Fibroblast of lung (primary cell): ENCODE measurements around the gene ZNF736. TPM values are rescaled to one million over a fixed set of nuclear protein-coding genes. Genes with fewer than 3 reads are reported as not detected.
A peak's percentile ranks its signal among the peaks of the same experiment; 100 is the strongest.

Experiments used
- DNase-seq, 2 donors: peaks; one replicate each; pipeline versions ENCODE4 v3.0.0 to v3.0.0-alpha.2; 2010; ENCODE audit warnings: low read depth in 2 of 2
- H2AFZ ChIP-seq: 2 replicates; pipeline ENCODE4 v1.5.1; 2012; ENCODE audit warnings: low read length, control low read depth, inconsistent platforms
- H3K27ac ChIP-seq: 2 replicates; pipeline ENCODE4 v1.5.1; 2011; ENCODE audit warnings: low read length, control low read depth; ENCODE audit not compliant: insufficient read depth
- H3K27me3 ChIP-seq: 2 replicates; pipeline ENCODE4 v1.5.1; 2011; ENCODE audit warnings: mild to moderate bottlenecking, low read length; ENCODE audit not compliant: control insufficient read depth, insufficient read depth
- H3K36me3 ChIP-seq: 2 replicates; pipeline ENCODE4 v1.5.1; 2011; ENCODE audit warnings: low read length; ENCODE audit not compliant: control insufficient read depth, insufficient read depth
- H3K4me1 ChIP-seq: 2 replicates; pipeline ENCODE4 v1.5.1; 2011; ENCODE audit warnings: low read length; ENCODE audit not compliant: control insufficient read depth, insufficient read depth; ENCODE audit errors: extremely low read depth
- H3K4me2 ChIP-seq: 2 replicates; pipeline ENCODE4 v1.5.1; 2011; ENCODE audit warnings: low read length, control low read depth; ENCODE audit not compliant: insufficient read depth; ENCODE audit errors: extremely low read depth
- H3K4me3 ChIP-seq, 4 experiments: fragments of 200-600 bp in 1 of 4; sonication (generic) in 1 of 4; replicated peaks in 1 of 4; 2 replicates each; pipeline ENCODE4 v1.5.1; 2011 to 2016; ENCODE audit warnings: low read length in 4 of 4, low read depth in 3 of 4, mild to moderate bottlenecking in 3 of 4, control low read depth in 2 of 4, inconsistent platforms in 1 of 4, mixed read lengths in 1 of 4; ENCODE audit not compliant: insufficient read depth in 1 of 4; ENCODE audit errors: control extremely low read depth in 1 of 4
- H3K79me2 ChIP-seq: 2 replicates; pipeline ENCODE4 v1.5.1; 2012; ENCODE audit warnings: mild to moderate bottlenecking, low read length, inconsistent platforms; ENCODE audit not compliant: control insufficient read depth, insufficient read depth
- H3K9ac ChIP-seq: 2 replicates; pipeline ENCODE4 v1.5.1; 2011; ENCODE audit warnings: mild to moderate bottlenecking, low read length, control low read depth; ENCODE audit not compliant: insufficient read depth
- H3K9me3 ChIP-seq: 2 replicates; pipeline ENCODE4 v1.5.1; 2012; ENCODE audit warnings: low read depth, low read length; ENCODE audit not compliant: control insufficient read depth, insufficient read depth
- H4K20me1 ChIP-seq: 2 replicates; pipeline ENCODE4 v1.5.1; 2011; ENCODE audit warnings: low read length; ENCODE audit not compliant: control insufficient read depth, insufficient read depth; ENCODE audit errors: extremely low read depth
- CTCF ChIP-seq, 2 donors: IDR thresholded peaks in 1 of 2; conservative IDR thresholded peaks in 1 of 2; 1 replicate in 1 of 2; 2 replicates in 1 of 2; pipeline ENCODE4 v1.5.1; 2011 to 2012; ENCODE audit warnings: low read length in 2 of 2, control low read depth in 1 of 2, inconsistent platforms in 1 of 2, low read depth in 1 of 2, mild to moderate bottlenecking in 1 of 2
- EZH2 ChIP-seq: IDR thresholded peaks from 2 replicates; pipeline ENCODE4 v1.5.1; 2012; ENCODE audit warnings: low read length, control low read depth, mild to moderate bottlenecking; ENCODE audit errors: missing control alignments
- polyA plus RNA-seq, 2 donors: library from polyadenylated mRNA; depleted of rRNA in 1 of 2; stranded (reverse) in 1 of 2; unstranded in 1 of 2; fragments of >200 nt; gene quantifications; 2 replicates each; pipeline ENCODE4 v1.2.1, GENCODE V29; 2011 to 2012; ENCODE audit warnings: missing spikeins in 1 of 2
- total RNA-seq: library from RNA; depleted of rRNA; stranded (reverse); fragments of >200 nt; gene quantifications from 2 replicates; pipeline ENCODE4 v1.2.1, GENCODE V29; 2014

Gene ZNF736
- total and polyA plus RNA-seq, 2 donors (not counting 1 experiment from before 2014, with no cell fraction given): 4.5 to 10.2 TPM

DNA sequence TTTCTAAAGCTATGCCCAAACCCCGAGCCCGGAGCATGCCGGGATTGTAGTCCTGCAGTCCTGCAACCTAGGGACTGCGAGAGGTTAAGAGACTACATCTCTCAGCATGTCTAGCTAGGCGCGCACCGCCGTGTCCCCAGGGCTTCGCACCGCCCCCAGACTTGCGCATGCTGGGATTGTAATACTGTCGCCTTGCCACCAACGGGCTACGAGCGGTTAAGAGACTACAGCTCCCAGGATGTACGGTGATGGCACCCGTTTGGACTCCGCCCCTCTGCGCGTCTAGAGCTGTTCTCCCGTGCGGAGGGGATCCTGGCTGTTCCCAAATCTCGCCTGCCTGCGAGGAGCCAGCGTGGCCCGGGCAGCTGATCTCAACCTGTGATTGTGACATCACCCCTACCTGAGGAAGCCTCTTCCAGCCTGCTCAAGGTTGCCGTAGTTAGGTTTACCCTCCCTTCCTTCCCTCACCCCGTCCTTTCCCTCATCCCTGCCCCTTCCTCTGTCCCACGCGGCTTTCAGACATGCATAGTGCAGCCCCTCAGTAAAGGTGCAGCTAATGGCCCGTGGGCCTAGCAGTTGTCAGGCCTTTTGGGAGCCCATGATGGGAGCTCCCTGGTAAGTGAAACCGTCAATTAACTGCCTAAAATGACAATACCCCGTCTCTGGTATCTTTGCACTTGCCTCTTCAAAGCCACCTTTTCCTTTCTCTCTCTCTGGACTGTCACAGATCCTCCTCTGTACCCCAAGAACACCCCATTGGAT lies 6.3 kb upstream of the ZNF736 start:
- TF ChIP-seq CTCF (conservative IDR thresholded peaks at IDR 0.05 in 1 of 2, IDR thresholded peaks at IDR 0.05 in 1 of 2; ENCODE audit: low read depth in 1 of 2, low read length in 2 of 2) (no peak), EZH2 (no peak)
- H3K9me3 ChIP-seq: no peaks in the 10 kb centered on the region
- peak; percentile 83 to 92 for DNase-seq
- H2AFZ ChIP-seq: peak overlapping the region; percentile 99
- H3K4me1 ChIP-seq: no peaks in the 10 kb centered on the region
- peak overlapping the region; percentile 49 to 84 (median 60) for H3K4me3 ChIP-seq
- peak overlapping the region; percentile 49 for H3K27ac ChIP-seq
- H3K36me3 ChIP-seq: no peaks in the 10 kb centered on the region
- peak overlapping the region; percentile 48 for H3K9ac ChIP-seq
- peak overlapping the region; percentile 59 for H3K4me2 ChIP-seq
- H3K79me2 ChIP-seq: no peaks in the 10 kb centered on the region
- H4K20me1 ChIP-seq: no peaks in the 10 kb centered on the region
- H3K27me3 ChIP-seq: no peaks in the 10 kb centered on the region

GRCh38 chr7:64308016-64308270 lies 5.8 kb upstream of the ZNF736 start:
- H3K36me3 ChIP-seq: no peaks in the 10 kb centered on the region
- H3K4me2 ChIP-seq: no peak overlapping the region
- no peak overlapping the region for H2AFZ ChIP-seq
- H3K9me3 ChIP-seq: no peaks in the 10 kb centered on the region
- TF ChIP-seq EZH2 (no peak), CTCF (conservative IDR thresholded peaks at IDR 0.05 in 1 of 2, IDR thresholded peaks at IDR 0.05 in 1 of 2; ENCODE audit: low read depth in 1 of 2, low read length in 2 of 2) (no peak)
- DNase-seq: no peak
- no peaks in the 10 kb centered on the region for H3K27me3 ChIP-seq
- H3K27ac ChIP-seq: no peak overlapping the region
- no peak overlapping the region for H3K9ac ChIP-seq
- H4K20me1 ChIP-seq: no peaks in the 10 kb centered on the region
- H3K4me3 ChIP-seq: peak overlapping the region in 2 of 4 experiments; percentile 71 to 84
- H3K79me2 ChIP-seq: no peaks in the 10 kb centered on the region
- no peaks in the 10 kb centered on the region for H3K4me1 ChIP-seq

- Histone ChIP-seq H3K27me3 (no peaks in the 10 kb centered on the region), H3K27ac (no peak overlapping the region), H3K9ac (no peak overlapping the region)
Observed at GRCh38 chr7:64310426-64310825, 3.3 kb upstream of the ZNF736 start.

More at GRCh38 chr7:64310426-64310825, 3.3 kb upstream of the ZNF736 start:
- Histone ChIP-seq H4K20me1 (no peaks in the 10 kb centered on the region), H2AFZ (no peak overlapping the region), H3K4me1 (no peaks in the 10 kb centered on the region), H3K4me3 (no peak overlapping the region), H3K36me3 (no peaks in the 10 kb centered on the region), H3K4me2 (no peak overlapping the region), H3K9me3 (no peaks in the 10 kb centered on the region), H3K79me2 (peaks cover 11% of the 10 kb centered on the region)
- DNase-seq: no peak
- no peak for TF ChIP-seq EZH2
- no peak for TF ChIP-seq CTCF (conservative IDR thresholded peaks at IDR 0.05 in 1 of 2, IDR thresholded peaks at IDR 0.05 in 1 of 2; ENCODE audit: low read depth in 1 of 2, low read length in 2 of 2)
